GM19324 (cell line): Measurements from ENCODE around the gene PTCRA.
"Not testable (repeated sequence)": the region's sequence is repeated elsewhere in the genome, so short reads cannot be mapped to it uniquely, and the experiment has no call there.

Experiments used
- ATAC-seq: cut with Tn5 transposase; IDR thresholded peaks from one replicate; pipeline ENCODE4 v1.9.1; 2021; ENCODE audit warnings: mild to moderate bottlenecking, moderate library complexity; ENCODE audit not compliant: unreplicated experiment, low FRiP score

PTCRA gene

GRCh38 chr6:42938987-42939809 is 23.3 kb downstream of the PTCRA start:
- no peak for ATAC-seq

- ATAC-seq: no peak
Observed at GRCh38 chr6:42939810-42940167, 23.9 kb downstream of the PTCRA start.

- no peak for ATAC-seq
Observed at GRCh38 chr6:42940493-42941045, 24.7 kb downstream of the PTCRA start.

- not testable (repeated sequence) for ATAC-seq
Observed at GRCh38 chr6:42941356-42941755, 25.5 kb downstream of the PTCRA start.

GRCh38 chr6:42942444-42942843 is 26.6 kb downstream of the PTCRA start:
- ATAC-seq: no peak

GRCh38 chr6:42947950-42948349 is 32.1 kb downstream of the PTCRA start:
- ATAC-seq: no peak

GRCh38 chr6:42952389-42952788 is 36.5 kb downstream of the PTCRA start:
- no peak for ATAC-seq

GRCh38 chr6:42954405-42954804 is 38.6 kb downstream of the PTCRA start:
- ATAC-seq: not testable (repeated sequence)

- ATAC-seq: no peak
Observed at GRCh38 chr6:42958125-42958524, 42.3 kb downstream of the PTCRA start.

GRCh38 chr6:42959917-42960242 is 44.0 kb downstream of the PTCRA start:
- ATAC-seq: no peak

- ATAC-seq: no peak
Observed at GRCh38 chr6:42960243-42961019, 44.6 kb downstream of the PTCRA start, which contains the start of gene GNMT. Gene GNMT (plus strand): TSS chr6:42960754. CDS start chr6:42960768, 14 bp downstream.

GRCh38 chr6:42961020-42961470 is 45.2 kb downstream of the PTCRA start:
- ATAC-seq: no peak

GRCh38 chr6:42962096-42962495 is 46.2 kb downstream of the PTCRA start:
- no peak for ATAC-seq

GRCh38 chr6:42962502-42963178 is 46.8 kb downstream of the PTCRA start:
- ATAC-seq: no peak

GRCh38 chr6:42963179-42963854 is 47.5 kb downstream of the PTCRA start:
- ATAC-seq: no peak

- no peak for ATAC-seq
Observed at GRCh38 chr6:42963855-42964605, 48.2 kb downstream of the PTCRA start.

- ATAC-seq: no peak
Observed at GRCh38 chr6:42966571-42966970, 50.7 kb downstream of the PTCRA start.

- ATAC-seq: no peak
Observed at GRCh38 chr6:42967228-42967627, 51.4 kb downstream of the PTCRA start.

GRCh38 chr6:42968126-42968701 is 52.4 kb downstream of the PTCRA start:
- no peak for ATAC-seq
